Keratinocyte (primary cell): ENCODE results near the gene CUEDC1. TPM values are rescaled to one million over a fixed set of nuclear protein-coding genes. Genes with fewer than 3 reads are reported as not detected.

Experiments used
- DNase-seq: peaks from one replicate; pipeline ENCODE4 v3.0.0-alpha.2; 2011; ENCODE audit warnings: low read depth, missing footprints, low spot score
- FAIRE-seq: peaks from 2 replicates; lab custom pipeline; 2011; peaks lifted over from hg19 to GRCh38; lab: Jason Lieb, UNC
- H2AFZ ChIP-seq: 2 replicates; pipeline ENCODE4 v1.6.0; 2012; ENCODE audit warnings: low read length, control low read depth, inconsistent platforms; ENCODE audit not compliant: control insufficient read depth
- H3K27ac ChIP-seq: 2 replicates; pipeline ENCODE4 v1.5.1; 2011; ENCODE audit warnings: low read length; ENCODE audit not compliant: control insufficient read depth, insufficient read depth
- H3K27me3 ChIP-seq: 3 replicates; pipeline ENCODE4 v1.6.0; 2011; ENCODE audit warnings: low read length; ENCODE audit not compliant: control insufficient read depth, insufficient read depth; ENCODE audit errors: extremely low read depth
- H3K36me3 ChIP-seq, 2 experiments: 2 replicates in 1 of 2; 3 replicates in 1 of 2; pipeline ENCODE4 v1.5.1; 2011; ENCODE audit warnings: low read length in 2 of 2, mild to moderate bottlenecking in 1 of 2; ENCODE audit not compliant: control insufficient read depth in 2 of 2, insufficient read depth in 2 of 2; ENCODE audit errors: extremely low read depth in 1 of 2
- H3K4me1 ChIP-seq: 3 replicates; pipeline ENCODE4 v1.5.1; 2011; ENCODE audit warnings: low read length; ENCODE audit not compliant: control insufficient read depth, insufficient read depth; ENCODE audit errors: extremely low read depth
- H3K4me2 ChIP-seq: 3 replicates; pipeline ENCODE4 v1.6.0; 2011; ENCODE audit warnings: low read depth, low read length; ENCODE audit not compliant: control insufficient read depth, insufficient read depth; ENCODE audit errors: extremely low read depth
- H3K4me3 ChIP-seq, 3 experiments: fragments of 200-600 bp in 1 of 3; sonication (generic) in 1 of 3; 2 replicates in 2 of 3; 3 replicates in 1 of 3; pipeline ENCODE4 v1.5.1; 2011 to 2016; ENCODE audit warnings: low read length in 3 of 3, mild to moderate bottlenecking in 3 of 3, control low read depth in 2 of 3, inconsistent platforms in 1 of 3, low read depth in 1 of 3, mixed read lengths in 1 of 3, mixed run types in 1 of 3, moderate library complexity in 1 of 3; ENCODE audit not compliant: control insufficient read depth in 2 of 3, insufficient read depth in 2 of 3; ENCODE audit errors: extremely low read depth in 1 of 3
- H3K79me2 ChIP-seq: 2 replicates; pipeline ENCODE4 v1.6.0; 2012; ENCODE audit warnings: low read length; ENCODE audit not compliant: control insufficient read depth, insufficient read depth
- H3K9ac ChIP-seq: 3 replicates; pipeline ENCODE4 v1.6.0; 2011; ENCODE audit warnings: low read length; ENCODE audit not compliant: control insufficient read depth, insufficient read depth; ENCODE audit errors: extremely low read depth
- H3K9me1 ChIP-seq: 3 replicates; pipeline ENCODE4 v1.6.0; 2011; ENCODE audit warnings: low read length; ENCODE audit not compliant: control insufficient read depth, insufficient read depth; ENCODE audit errors: extremely low read depth
- H3K9me3 ChIP-seq: 2 replicates; pipeline ENCODE4 v1.5.1; 2012; ENCODE audit warnings: low read depth, low read length; ENCODE audit not compliant: control insufficient read depth
- H4K20me1 ChIP-seq: 3 replicates; pipeline ENCODE4 v1.6.0; 2011; ENCODE audit warnings: low read length; ENCODE audit not compliant: control insufficient read depth, insufficient read depth; ENCODE audit errors: extremely low read depth
- CTCF ChIP-seq, 3 experiments: IDR thresholded peaks in 1 of 3; conservative IDR thresholded peaks in 1 of 3; optimal IDR thresholded peaks in 1 of 3; 2 replicates in 2 of 3; 3 replicates in 1 of 3; pipeline versions ENCODE3 to v1.5.1; 2011; ENCODE audit warnings: low read length in 3 of 3, mild to moderate bottlenecking in 3 of 3, moderate library complexity in 2 of 3, control low read depth in 1 of 3, inconsistent platforms in 1 of 3; ENCODE audit not compliant: insufficient read depth in 2 of 3; ENCODE audit errors: extremely low read depth in 1 of 3
- EZH2 ChIP-seq: IDR thresholded peaks from one replicate; pipeline ENCODE4 v1.6.1; 2012; ENCODE audit warnings: inconsistent platforms, mild to moderate bottlenecking, low read length, moderate library complexity
- dilution Hi-C: fragments of 300-500 bp; cut with MboI; formaldehyde crosslinking; loops from one replicate; pipeline ENCODE4 v1.7.0; 2020; ENCODE audit warnings: low sequenced_read_pairs; ENCODE audit not compliant: extremely low pct_ligation_motif_present
- polyA plus RNA-seq, 5 experiments: library from polyadenylated mRNA; depleted of rRNA in 3 of 5; stranded (reverse) in 3 of 5; stranded (forward) in 1 of 5; unstranded in 1 of 5; fragments of >200 nt; gene quantifications; 1 replicate in 1 of 5; 2 replicates in 3 of 5; 3 replicates in 1 of 5; pipeline versions ENCODE4 v1.2.1 to v1.2.3, GENCODE V29; 2011 to 2012; ENCODE audit warnings: missing spikeins in 2 of 5, low read depth in 1 of 5, low replicate concordance in 1 of 5

CUEDC1 gene
- polyA plus RNA-seq, 1 donor (not counting 4 experiments of a cell fraction or from before 2014, with no cell fraction given) = 12.9 TPM

GRCh38 chr17:57966875-57967274, 11.7 kb upstream of the CUEDC1 start:
- DNase-seq (no peak), FAIRE-seq (no peak)
- no peak overlapping the region for H3K9ac ChIP-seq
- no peaks in the 10 kb centered on the region for H3K9me1 ChIP-seq
- no peak overlapping the region for H2AFZ ChIP-seq
- H3K27me3 ChIP-seq = peaks cover 4% of the 10 kb centered on the region
- no peaks in the 10 kb centered on the region for H3K36me3 ChIP-seq
- H3K27ac ChIP-seq = no peak overlapping the region
- no peaks in the 10 kb centered on the region for H3K9me3 ChIP-seq
- H3K79me2 ChIP-seq = no peaks in the 10 kb centered on the region
- no peaks in the 10 kb centered on the region for H3K4me1 ChIP-seq
- H3K4me3 ChIP-seq = no peak overlapping the region
- no peak overlapping the region for H3K4me2 ChIP-seq
- dilution Hi-C loops = no loop called here
- no peaks in the 10 kb centered on the region for H4K20me1 ChIP-seq
- TF ChIP-seq CTCF (optimal IDR thresholded peaks at IDR 0.05 in 1 of 3, IDR thresholded peaks at IDR 0.05 in 1 of 3, conservative IDR thresholded peaks at IDR 0.05 in 1 of 3; ENCODE audit: extremely low read depth in 1 of 3, insufficient read depth in 2 of 3, low read length in 3 of 3) (no peak), EZH2 (no peak)

- no peak overlapping the region for H3K4me2 ChIP-seq
- H2AFZ ChIP-seq = no peak overlapping the region
- no peaks in the 10 kb centered on the region for H4K20me1 ChIP-seq
- peaks cover 4% of the 10 kb centered on the region for H3K27me3 ChIP-seq
- H3K36me3 ChIP-seq = no peaks in the 10 kb centered on the region
- H3K9me1 ChIP-seq = no peaks in the 10 kb centered on the region
- no peak overlapping the region for H3K9ac ChIP-seq
- H3K4me1 ChIP-seq = no peaks in the 10 kb centered on the region
- no peak for TF ChIP-seq CTCF (optimal IDR thresholded peaks at IDR 0.05 in 1 of 3, IDR thresholded peaks at IDR 0.05 in 1 of 3, conservative IDR thresholded peaks at IDR 0.05 in 1 of 3; ENCODE audit: extremely low read depth in 1 of 3, insufficient read depth in 2 of 3, low read length in 3 of 3)
- no peak for TF ChIP-seq EZH2
- DNase-seq (no peak), FAIRE-seq (no peak)
- H3K9me3 ChIP-seq = no peaks in the 10 kb centered on the region
- H3K27ac ChIP-seq = no peak overlapping the region
- H3K4me3 ChIP-seq = no peak overlapping the region
- dilution Hi-C loops = no loop called here
- H3K79me2 ChIP-seq = no peaks in the 10 kb centered on the region
Observed at GRCh38 chr17:57966246-57966645, 11.0 kb upstream of the CUEDC1 start.
